Heart left ventricle (tissue), 16 donors: Measurements from ENCODE around the gene ZBTB46. TPM values are rescaled to one million over a fixed set of nuclear protein-coding genes. Genes with fewer than 3 reads are reported as not detected.

Source experiments
- ATAC-seq, 4 donors: fragments of 200-7000 bp; cut with Tn5 transposase; one replicate each; pipeline ENCODE4 v1.9.1; 2020 to 2022; ENCODE audit warnings: moderate library complexity in 4 of 4, mild to moderate bottlenecking in 3 of 4, moderate number of reproducible peaks in 1 of 4
- DNase-seq, 5 donors: peaks; one replicate each; pipeline ENCODE4 v3.0.0-alpha.2; 2020
- H3K27ac ChIP-seq, 12 donors: fragments of 200-600 bp; sonication (generic) in 4 of 12; one replicate each; pipeline versions ENCODE4 v1.5.0 to v1.8.0; 2016 to 2022; ENCODE audit warnings: mild to moderate bottlenecking in 2 of 12
- H3K27me3 ChIP-seq, 9 donors: fragments of 200-600 bp; sonication (generic) in 2 of 9; one replicate each; pipeline versions ENCODE4 v1.5.1 to v1.8.0; 2016 to 2022; ENCODE audit warnings: mild to moderate bottlenecking in 3 of 9
- H3K36me3 ChIP-seq, 9 donors: fragments of 200-600 bp; sonication (generic) in 2 of 9; one replicate each; pipeline versions ENCODE4 v1.5.0 to v1.8.0; 2018 to 2022; ENCODE audit warnings: mild to moderate bottlenecking in 2 of 9
- H3K4me1 ChIP-seq, 12 donors: fragments of 200-600 bp; sonication (generic) in 4 of 12; one replicate each; pipeline versions ENCODE4 v1.5.0 to v1.8.0; 2016 to 2022; ENCODE audit warnings: mild to moderate bottlenecking in 3 of 12
- H3K4me3 ChIP-seq, 12 donors: fragments of 200-600 bp; sonication (generic) in 4 of 12; one replicate each; pipeline versions ENCODE4 v1.5.0 to v1.8.0; 2017 to 2022; ENCODE audit warnings: mild to moderate bottlenecking in 9 of 12, moderate library complexity in 4 of 12
- H3K9me3 ChIP-seq, 12 donors: fragments of 200-600 bp; sonication (generic) in 4 of 12; one replicate each; pipeline versions ENCODE4 v1.5.0 to v1.8.0; 2016 to 2022; ENCODE audit warnings: mild to moderate bottlenecking in 1 of 12
- CTCF ChIP-seq, 12 donors: fragments of 200-600 bp; sonication (generic) in 4 of 12; IDR thresholded peaks; one replicate each; pipeline versions ENCODE4 v1.5.0 to v1.8.0; 2018 to 2022; ENCODE audit warnings: antibody characterized with exemption in 12 of 12, mild to moderate bottlenecking in 5 of 12
- POLR2A ChIP-seq, 2 donors: fragments of 450-650 bp; IDR thresholded peaks; one replicate each; pipeline ENCODE4 v1.6.1; 2017; ENCODE audit warnings: antibody characterized with exemption in 2 of 2, mild to moderate bottlenecking in 2 of 2, moderate library complexity in 2 of 2
- WGBS, 4 donors: extraction: QIAGEN DNeasy Blood & Tissue Kit in 2 of 4; methylation state at CpG; one replicate each; pipeline versions ENCODE4 v1.1.5 to v1.1.7; 2013 to 2018; 5-methylcytosine and 5-hydroxymethylcytosine counted together
- intact Hi-C, 10 donors: fragments of 100-400 bp; cut with DNase I; formaldehyde crosslinking; loops; one replicate each; pipeline versions ENCODE4 v1.11.1 to v1.14.2; 2022
- polyA plus RNA-seq, 2 donors: library from polyadenylated mRNA; stranded (reverse); fragments of 200-250 nt; gene quantifications; one replicate each; pipeline ENCODE4 v1.2.3, GENCODE V29; 2013
- total RNA-seq, 9 donors: library from RNA; depleted of rRNA in 2 of 9; stranded (reverse); fragments of >200 nt in 2 of 9; fragmentation: NEBNext Ultra II Directional in 3 of 9; extraction: Animal tissue kit (Norgen Biotek cat#: 25700) in 3 of 9; gene quantifications; one replicate each; pipeline versions ENCODE4 v1.1.0 to v1.2.4, GENCODE V29; 2016 to 2023
- donor health status: ischemic (EF 13 %, LVEDD 7.1; RV severe dilation, severe dysfunction).
- donor health status: healthy with polysubstance abuse.
- donor health status: DM: no; HTN: yes; CAD: no.
- donor health status: DM: no; HTN: no; CAD: no.
- donor health status: ischemic (EF 25% LVEDD 6.9; RV normal size, moderate dysfunction).
- donor health status: ischemic (EF 25% LVEDD 5.7; RV mildly dilated, moderate dysfunction).
- donor health status: healthy.
- donor health status: DM: yes; HTN: yes; CAD: no.
- donor health status: ischemic (EF 35%, LVEDD 5.7; RV mildly dilated, moderate dysfunction).
- donor health status: nonischemic (EF 11% LVEDD 7.7; RV severe dilation, severe dysfunction).
- donor health status: DM: yes; HTN: yes; CAD: no.
- donor health status: PGD.
- donor health status: ischemic (EF 29% LVEDD 5.4; RV normal size, mild dysfunction).
- donor health status: nonischemic (EF 23%, LVEDD 6.1; RV moderate dilation, normal function).

ZBTB46 gene
- total and polyA plus RNA-seq, 11 donors, result 6.6 to 27.4 (median 14.3) TPM

DNA sequence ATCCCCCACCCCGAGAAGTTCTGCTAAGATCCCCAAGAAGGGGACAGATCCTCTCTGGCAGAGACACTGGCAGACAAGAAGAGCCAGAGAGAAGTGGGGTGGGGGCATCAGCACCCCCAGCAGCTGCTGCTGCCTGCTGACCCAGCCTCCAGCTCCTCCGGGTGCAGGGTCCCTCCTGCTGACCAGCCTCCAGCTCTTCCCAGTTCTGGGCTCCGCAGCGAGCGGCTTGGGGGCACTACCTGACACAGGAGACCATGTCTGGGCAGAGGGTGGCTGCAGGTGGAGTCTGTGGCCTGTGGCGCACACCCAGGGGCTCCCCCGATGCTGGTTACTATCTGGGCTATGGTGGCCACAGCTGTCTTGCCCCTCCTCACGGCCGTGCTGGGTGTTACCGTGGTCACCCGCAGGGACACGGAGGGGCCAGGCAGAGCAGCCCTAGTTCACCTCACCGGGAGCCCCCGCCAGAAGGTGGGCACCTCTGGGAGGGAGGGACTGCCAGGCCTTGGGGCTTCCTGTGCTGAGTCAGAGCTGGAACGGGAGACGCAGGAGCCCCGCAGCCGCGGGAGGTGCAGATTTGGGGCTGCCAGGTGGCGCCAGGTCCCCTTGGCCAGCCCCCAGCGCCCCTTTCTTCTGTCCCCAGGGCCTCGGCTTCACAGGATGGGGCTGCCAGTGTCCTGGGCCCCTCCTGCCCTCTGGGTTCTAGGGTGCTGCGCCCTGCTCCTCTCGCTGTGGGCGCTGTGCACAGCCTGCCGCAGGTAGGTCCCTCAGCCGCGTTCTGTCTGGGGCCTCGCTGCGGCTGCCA, 94.0 kb downstream of the ZBTB46 start:
- TF ChIP-seq POLR2A (IDR thresholded peaks at IDR 0.05) (no peak), CTCF (IDR thresholded peaks at IDR 0.05) (no peak)
- Histone ChIP-seq H3K9me3 (no peaks in the 10 kb centered on the region), H3K4me1 (peaks cover 9 to 42% (median 34%) of the 10 kb centered on the region in 12 donors), H3K27ac (peak overlapping the region in 2 of 12 donors; percentile 5 to 79), H3K36me3 (peaks cover 0 to 39% (median 29%) of the 10 kb centered on the region in 9 donors), H3K4me3 (peak overlapping the region in 7 of 12 donors; percentile 2 to 95 (median 32)), H3K27me3 (no peaks in the 10 kb centered on the region)
- 44 to 68% (median 59%) methylated on average over 16 to 30 of the region's 30 CpGs for WGBS, 4 donors
- DNase-seq (peak in 1 of 5 donors; percentile 10), ATAC-seq (no peak)
- intact Hi-C loops, result loop anchor here in 2 of 10 donors (5.0 to 10.0 kb wide), 2 partner anchors 62 to 80 kb away; partner anchors contain the start of gene RTEL1 (in 1 of the 2)

DNA sequence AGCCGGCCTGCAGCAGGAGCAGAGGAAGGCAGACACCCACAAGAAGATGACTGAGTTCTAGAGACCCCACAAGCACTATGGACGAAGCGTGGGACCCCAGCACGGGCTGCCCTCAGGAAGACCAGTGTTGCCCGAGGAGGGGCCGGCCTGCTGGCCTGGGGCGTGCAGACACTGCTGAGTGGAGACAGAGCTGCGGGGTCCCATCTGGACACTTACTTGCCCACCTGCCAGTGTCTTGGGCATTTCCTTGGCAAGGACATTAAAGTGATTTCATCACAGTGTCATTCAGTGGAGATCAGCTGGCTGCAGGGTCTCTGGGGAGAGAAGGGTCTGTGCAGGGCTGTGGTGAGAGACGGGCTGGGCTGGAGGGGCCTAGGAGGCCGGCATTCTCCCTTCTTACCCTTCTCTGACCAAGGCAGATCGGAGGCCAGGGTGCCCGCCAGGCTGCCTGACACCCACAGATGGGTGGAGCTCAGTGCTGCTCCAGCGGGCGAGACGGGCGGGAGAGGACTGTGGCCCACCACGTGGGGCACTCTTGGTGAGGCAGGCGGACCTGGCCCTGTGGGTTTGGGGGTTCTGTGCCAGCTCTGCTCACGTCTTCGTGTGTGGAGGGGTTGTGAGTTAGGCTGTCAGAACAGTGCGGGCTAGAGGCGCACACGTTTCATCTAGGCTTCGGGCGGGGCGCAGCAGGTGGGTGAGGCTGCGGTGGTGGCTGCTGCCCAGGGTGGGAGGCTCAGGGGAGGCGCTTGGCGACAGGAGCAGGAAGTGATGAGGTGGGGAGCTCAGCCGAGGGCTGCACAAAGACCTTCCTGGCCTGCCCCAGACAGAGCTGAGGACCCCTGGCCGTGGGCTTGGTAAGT, 95.0 kb downstream of the ZBTB46 start, which contains the start of gene LIME1:
Gene LIME1 (plus strand): TSS at position 806 of the 860 bp plus-strand sequence. CDS start 886 bp downstream, outside the sequence.
- H3K4me3 ChIP-seq, result peak within 1 kb of the TSS in 7 of 12 donors; percentile 2 to 95 (median 32)
- no peak for ATAC-seq
- 81 to 86% (median 83%) methylated on average over 15 to 31 of the region's 31 CpGs for WGBS, 4 donors
- intact Hi-C loops, result loop anchor here in 2 of 10 donors (5.0 to 10.0 kb wide), 2 partner anchors 61 to 79 kb away; partner anchors contain the start of gene RTEL1 (in 1 of the 2)
- H3K36me3 ChIP-seq, result peaks cover 0 to 33% (median 25%) of the 10 kb centered on the region in 9 donors
- H3K9me3 ChIP-seq, result no peaks in the 10 kb centered on the region
- TF ChIP-seq CTCF (IDR thresholded peaks at IDR 0.05), result no peak
- no peak for TF ChIP-seq POLR2A (IDR thresholded peaks at IDR 0.05)
- DNase-seq, result peak in 2 of 5 donors; percentile 26 to 75
- peaks cover 6 to 32% (median 24%) of the 10 kb centered on the region in 12 donors for H3K4me1 ChIP-seq
- H3K27me3 ChIP-seq, result no peaks in the 10 kb centered on the region
- peak within 1 kb of the TSS in 2 of 12 donors; percentile 5 to 79 for H3K27ac ChIP-seq

GRCh38 chr20:63734946-63735858, 95.9 kb downstream of the ZBTB46 start:
- DNase-seq (no peak), ATAC-seq (no peak)
- H3K4me3 ChIP-seq, result no peak overlapping the region
- no peaks in the 10 kb centered on the region for H3K27me3 ChIP-seq
- TF ChIP-seq CTCF (IDR thresholded peaks at IDR 0.05) (no peak), POLR2A (IDR thresholded peaks at IDR 0.05) (no peak)
- intact Hi-C loops, result loop anchor here in 2 of 10 donors (5.0 to 10.0 kb wide), 2 partner anchors 60 to 78 kb away; partner anchors contain the start of gene RTEL1 (in 1 of the 2)
- peaks cover 0 to 33% (median 29%) of the 10 kb centered on the region in 9 donors for H3K36me3 ChIP-seq
- peaks cover 3 to 27% (median 20%) of the 10 kb centered on the region in 12 donors for H3K4me1 ChIP-seq
- H3K27ac ChIP-seq, result no peak overlapping the region
- H3K9me3 ChIP-seq, result no peaks in the 10 kb centered on the region
- WGBS, 4 donors, result 92 to 95% (median 94%) methylated on average over 34 to 48 of the region's 48 CpGs
